ENCODE data around the gene CFAP45.

The CFAP45 gene

GRCh38 chr1:159916242-159917051 is 16.5 kb upstream of the CFAP45 start:
- Histone ChIP-seq H2AK5ac (ENCODE audit: low read depth, low read length) (peak overlapping the region; percentile 94), H3K23ac (ENCODE audit: low read depth, low read length, poor library complexity) (no peak overlapping the region), H4K91ac (ENCODE audit: low read depth, low read length, poor library complexity) (no peak overlapping the region), H3K9me3 (replicated peaks in 1 of 2; ENCODE audit: control insufficient read depth in 2 of 2, insufficient read depth in 1 of 2, low read depth in 1 of 2, low read length in 2 of 2) (no peaks in the 10 kb centered on the region), H4K8ac (ENCODE audit: low read depth, low read length) (no peak overlapping the region), H2BK5ac (ENCODE audit: low read length) (no peak overlapping the region), H2BK12ac (ENCODE audit: low read length) (no peak overlapping the region), H3K4me3 (ENCODE audit: low read length in 2 of 2) (no peak overlapping the region), H2BK15ac (ENCODE audit: low read length) (no peak overlapping the region), H3K4ac (ENCODE audit: low read length) (peak overlapping the region; percentile 60), H3K14ac (ENCODE audit: low read length) (no peak overlapping the region), H3K27me3 (ENCODE audit: control insufficient read depth in 3 of 3, insufficient read depth in 3 of 3, low read depth in 1 of 3, low read length in 3 of 3) (peaks cover 0 to 4% (median 0%) of the 10 kb centered on the region in 3 experiments), H3K4me1 (ENCODE audit: control insufficient read depth in 2 of 2, insufficient read depth in 1 of 2, low read depth in 1 of 2, low read length in 2 of 2) (peaks cover 8 to 23% of the 10 kb centered on the region in 2 donors), H3K4me2 (ENCODE audit: insufficient read depth, low read length, poor library complexity, severe bottlenecking) (no peak overlapping the region), H2BK120ac (ENCODE audit: low read depth, low read length) (no peak overlapping the region), H3K9ac (ENCODE audit: low read depth, low read length, poor library complexity) (no peak overlapping the region), H3K27ac (replicated peaks; ENCODE audit: low read length) (peak overlapping the region; percentile 66), H3K18ac (ENCODE audit: low read length) (peak overlapping the region; percentile 91), H3K79me1 (ENCODE audit: low read depth, low read length) (no peaks in the 10 kb centered on the region), H2AFZ (ENCODE audit: low read length) (no peak overlapping the region), H3K36me3 (replicated peaks in 1 of 2; ENCODE audit: control insufficient read depth in 2 of 2, insufficient read depth in 2 of 2, low read length in 2 of 2) (no peaks in the 10 kb centered on the region)
- DNase-seq (ENCODE audit: low spot score): peak; percentile 63
- no CpG with 5 or more reads among the region's 9 CpGs for WGBS, 2 donors (ENCODE audit: extremely low coverage in 2 of 2, insufficient read length in 2 of 2, insufficient replicate concordance in 1 of 2)

GRCh38 chr1:159915571-159916241 is 15.7 kb upstream of the CFAP45 start:
- Histone ChIP-seq H3K27me3 (ENCODE audit: control insufficient read depth in 3 of 3, insufficient read depth in 3 of 3, low read depth in 1 of 3, low read length in 3 of 3) (peaks cover 0 to 4% (median 0%) of the 10 kb centered on the region in 3 experiments), H3K18ac (ENCODE audit: low read length) (no peak overlapping the region), H3K23ac (ENCODE audit: low read depth, low read length, poor library complexity) (no peak overlapping the region), H3K36me3 (replicated peaks in 1 of 2; ENCODE audit: control insufficient read depth in 2 of 2, insufficient read depth in 2 of 2, low read length in 2 of 2) (no peaks in the 10 kb centered on the region), H2AK5ac (ENCODE audit: low read depth, low read length) (no peak overlapping the region), H4K91ac (ENCODE audit: low read depth, low read length, poor library complexity) (no peak overlapping the region), H2BK120ac (ENCODE audit: low read depth, low read length) (no peak overlapping the region), H4K8ac (ENCODE audit: low read depth, low read length) (no peak overlapping the region), H3K9me3 (replicated peaks in 1 of 2; ENCODE audit: control insufficient read depth in 2 of 2, insufficient read depth in 1 of 2, low read depth in 1 of 2, low read length in 2 of 2) (no peaks in the 10 kb centered on the region), H3K4me2 (ENCODE audit: insufficient read depth, low read length, poor library complexity, severe bottlenecking) (no peak overlapping the region), H3K4me1 (ENCODE audit: control insufficient read depth in 2 of 2, insufficient read depth in 1 of 2, low read depth in 1 of 2, low read length in 2 of 2) (peaks cover 15 to 23% of the 10 kb centered on the region in 2 donors), H2BK12ac (ENCODE audit: low read length) (no peak overlapping the region), H3K79me1 (ENCODE audit: low read depth, low read length) (no peaks in the 10 kb centered on the region), H3K9ac (ENCODE audit: low read depth, low read length, poor library complexity) (no peak overlapping the region), H3K27ac (replicated peaks; ENCODE audit: low read length) (peak overlapping the region; percentile 1), H3K4me3 (ENCODE audit: low read length in 2 of 2) (no peak overlapping the region), H3K4ac (ENCODE audit: low read length) (no peak overlapping the region), H2BK15ac (ENCODE audit: low read length) (no peak overlapping the region), H2AFZ (ENCODE audit: low read length) (no peak overlapping the region), H2BK5ac (ENCODE audit: low read length) (peak overlapping the region; percentile 14), H3K14ac (ENCODE audit: low read length) (no peak overlapping the region)
- no CpG with 5 or more reads among the region's 5 CpGs for WGBS, 2 donors (ENCODE audit: extremely low coverage in 2 of 2, insufficient read length in 2 of 2, insufficient replicate concordance in 1 of 2)
- no peak for DNase-seq (ENCODE audit: low spot score)

- whole genome bisulfite sequencing, 2 donors (ENCODE audit: extremely low coverage in 2 of 2, insufficient read length in 2 of 2, insufficient replicate concordance in 1 of 2): no CpG with 5 or more reads among the region's 10 CpGs
- DNase-seq (ENCODE audit: low spot score): no peak
- no peak overlapping the region for H4K8ac ChIP-seq (ENCODE audit: low read depth, low read length)
Measured at GRCh38 chr1:159914252-159915018, 14.5 kb upstream of the CFAP45 start.

More at GRCh38 chr1:159914252-159915018, 14.5 kb upstream of the CFAP45 start:
- no peak overlapping the region for H4K91ac ChIP-seq (ENCODE audit: low read depth, low read length, poor library complexity)
- no peak overlapping the region for H3K14ac ChIP-seq (ENCODE audit: low read length)
- no peak overlapping the region for H2BK5ac ChIP-seq (ENCODE audit: low read length)
- H3K4me3 ChIP-seq (ENCODE audit: low read length in 2 of 2): no peak overlapping the region
- no peak overlapping the region for H3K23ac ChIP-seq (ENCODE audit: low read depth, low read length, poor library complexity)
- peak overlapping the region; percentile 9 for H2AK5ac ChIP-seq (ENCODE audit: low read depth, low read length)
- H3K4ac ChIP-seq (ENCODE audit: low read length): no peak overlapping the region
- peaks cover 24 to 30% of the 10 kb centered on the region in 2 donors for H3K4me1 ChIP-seq (ENCODE audit: control insufficient read depth in 2 of 2, insufficient read depth in 1 of 2, low read depth in 1 of 2, low read length in 2 of 2)
- H3K36me3 ChIP-seq (replicated peaks in 1 of 2; ENCODE audit: control insufficient read depth in 2 of 2, insufficient read depth in 2 of 2, low read length in 2 of 2): no peaks in the 10 kb centered on the region
- no peak overlapping the region for H2AFZ ChIP-seq (ENCODE audit: low read length)
- no peaks in the 10 kb centered on the region for H3K79me1 ChIP-seq (ENCODE audit: low read depth, low read length)
- H3K9me3 ChIP-seq (replicated peaks in 1 of 2; ENCODE audit: control insufficient read depth in 2 of 2, insufficient read depth in 1 of 2, low read depth in 1 of 2, low read length in 2 of 2): no peaks in the 10 kb centered on the region
- no peak overlapping the region for H2BK120ac ChIP-seq (ENCODE audit: low read depth, low read length)
- H3K27me3 ChIP-seq (ENCODE audit: control insufficient read depth in 3 of 3, insufficient read depth in 3 of 3, low read depth in 1 of 3, low read length in 3 of 3): peaks cover 0 to 4% (median 0%) of the 10 kb centered on the region in 3 experiments
- H3K9ac ChIP-seq (ENCODE audit: low read depth, low read length, poor library complexity): peak overlapping the region; percentile 24
- peak overlapping the region; percentile 16 for H2BK15ac ChIP-seq (ENCODE audit: low read length)
- H2BK12ac ChIP-seq (ENCODE audit: low read length): no peak overlapping the region
- H3K27ac ChIP-seq (replicated peaks; ENCODE audit: low read length): no peak overlapping the region
- H3K4me2 ChIP-seq (ENCODE audit: insufficient read depth, low read length, poor library complexity, severe bottlenecking): no peak overlapping the region
- no peak overlapping the region for H3K18ac ChIP-seq (ENCODE audit: low read length)
